ENCODE measurements around the gene ALG2.

Gene ALG2

GRCh38 chr9:99221621-99222415 lies at the start of gene ALG2, which contains the start of gene SEC61B:
ALG2 (minus strand) TSS chr9:99221942; CDS start chr9:99221894, 48 bp downstream.
SEC61B (plus strand) TSS chr9:99222282; CDS start chr9:99222364, 82 bp downstream.
- DNase-seq (ENCODE audit: low read depth in 2 of 3, low spot score in 2 of 3): peak; percentile 80 to 92 (median 83)

GRCh38 chr9:99270491-99270890 lies 48.7 kb upstream of the ALG2 start:
- no peak for DNase-seq (ENCODE audit: low read depth in 2 of 3, low spot score in 2 of 3)

- DNase-seq (ENCODE audit: low read depth in 2 of 3, low spot score in 2 of 3): no peak
Measured at GRCh38 chr9:99269416-99269815, 47.7 kb upstream of the ALG2 start.

- peak in 2 of 3 experiments; percentile 47 to 60 for DNase-seq (ENCODE audit: low read depth in 2 of 3, low spot score in 2 of 3)
Measured at GRCh38 chr9:99266255-99267023, 44.7 kb upstream of the ALG2 start.

- DNase-seq (ENCODE audit: low read depth in 2 of 3, low spot score in 2 of 3): no peak
Measured at GRCh38 chr9:99265691-99266090, 43.9 kb upstream of the ALG2 start.

GRCh38 chr9:99264070-99264680 lies 42.4 kb upstream of the ALG2 start:
- no peak for DNase-seq (ENCODE audit: low read depth in 2 of 3, low spot score in 2 of 3)

GRCh38 chr9:99262949-99263418 lies 41.2 kb upstream of the ALG2 start:
- no peak for DNase-seq (ENCODE audit: low read depth in 2 of 3, low spot score in 2 of 3)

- no peak for DNase-seq (ENCODE audit: low read depth in 2 of 3, low spot score in 2 of 3)
Measured at GRCh38 chr9:99261923-99262322, 40.2 kb upstream of the ALG2 start.

GRCh38 chr9:99259231-99259918 lies 37.6 kb upstream of the ALG2 start:
- DNase-seq (ENCODE audit: low read depth in 2 of 3, low spot score in 2 of 3): no peak

- DNase-seq (ENCODE audit: low read depth in 2 of 3, low spot score in 2 of 3): no peak
Measured at GRCh38 chr9:99257723-99258389, 36.1 kb upstream of the ALG2 start.

GRCh38 chr9:99255651-99256050 lies 33.9 kb upstream of the ALG2 start:
- DNase-seq (ENCODE audit: low read depth in 2 of 3, low spot score in 2 of 3): no peak

GRCh38 chr9:99253772-99254431 lies 32.2 kb upstream of the ALG2 start:
- peak; percentile 60 to 84 (median 75) for DNase-seq (ENCODE audit: low read depth in 2 of 3, low spot score in 2 of 3)

GRCh38 chr9:99253134-99253533 lies 31.4 kb upstream of the ALG2 start:
- DNase-seq (ENCODE audit: low read depth in 2 of 3, low spot score in 2 of 3): no peak

- DNase-seq (ENCODE audit: low read depth in 2 of 3, low spot score in 2 of 3): no peak
Measured at GRCh38 chr9:99251157-99251556, 29.4 kb upstream of the ALG2 start.

- no peak for DNase-seq (ENCODE audit: low read depth in 2 of 3, low spot score in 2 of 3)
Measured at GRCh38 chr9:99249619-99250018, 27.9 kb upstream of the ALG2 start.

GRCh38 chr9:99244344-99245260 lies 22.9 kb upstream of the ALG2 start:
- no peak for DNase-seq (ENCODE audit: low read depth in 2 of 3, low spot score in 2 of 3)

GRCh38 chr9:99241106-99241505 lies 19.4 kb upstream of the ALG2 start:
- no peak for DNase-seq (ENCODE audit: low read depth in 2 of 3, low spot score in 2 of 3)

GRCh38 chr9:99239341-99240060 lies 17.8 kb upstream of the ALG2 start:
- no peak for DNase-seq (ENCODE audit: low read depth in 2 of 3, low spot score in 2 of 3)

Measured in activated CD8-positive, alpha-beta memory T cell treated with anti-CD3 and anti-CD28 coated beads for 48 hours (primary cell).